ENCODE results near the gene FAM216B. TPM values are rescaled to one million over a fixed set of nuclear protein-coding genes. Genes with fewer than 3 reads are reported as not detected.

FAM216B gene
- total RNA-seq, 2 donors from 2014 or later = not detected

DNA sequence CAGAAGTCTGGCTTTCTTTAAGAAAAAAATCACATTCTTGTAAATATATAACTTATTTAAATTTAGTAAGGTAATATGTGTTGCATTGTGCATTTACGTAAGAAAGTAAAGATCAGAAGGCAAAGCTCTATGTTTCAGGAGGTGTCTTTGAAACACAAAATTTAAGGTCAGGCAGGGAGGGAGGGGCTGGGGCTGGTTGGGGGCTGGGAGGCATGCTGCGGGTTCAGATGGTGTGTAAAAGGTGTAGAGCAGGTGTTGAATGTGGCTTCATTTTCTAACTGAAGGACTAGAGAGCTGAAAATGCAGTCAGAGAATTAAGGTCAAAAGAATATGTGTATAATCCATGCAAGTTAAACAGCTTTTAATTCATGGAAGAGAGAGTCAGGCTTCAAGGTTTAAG, 14.3 kb downstream of the FAM216B start:
- Histone ChIP-seq H3K27ac (ENCODE audit: low read depth, low read length) (no peak overlapping the region), H3K4me3 (ENCODE audit: low read length) (no peak overlapping the region), H3K27me3 (ENCODE audit: control insufficient read depth, insufficient read depth, low read length, poor library complexity, severe bottlenecking) (no peaks in the 10 kb centered on the region), H3K9me3 (ENCODE audit: control insufficient read depth, low read length) (no peaks in the 10 kb centered on the region), H3K9ac (ENCODE audit: extremely low read depth, low read length, poor library complexity, severe bottlenecking) (no peak overlapping the region), H3K4me1 (ENCODE audit: control insufficient read depth, insufficient read depth, low read length) (no peaks in the 10 kb centered on the region), H3K36me3 (ENCODE audit: control insufficient read depth, insufficient read depth, low read length) (no peaks in the 10 kb centered on the region)
- H3K27me3 Mint-ChIP-seq (ENCODE audit: insufficient read depth) = no peaks in the 10 kb centered on the region
- no peak overlapping the region for H3K27ac Mint-ChIP-seq
- 91 to 100% methylated on average over 1 to 2 of the region's 2 CpGs for WGBS, 2 experiments (ENCODE audit: insufficient coverage in 1 of 2, insufficient read length in 1 of 2)
- no peak overlapping the region for H3K4me3 Mint-ChIP-seq
- TF ChIP-seq, protein P1, sequence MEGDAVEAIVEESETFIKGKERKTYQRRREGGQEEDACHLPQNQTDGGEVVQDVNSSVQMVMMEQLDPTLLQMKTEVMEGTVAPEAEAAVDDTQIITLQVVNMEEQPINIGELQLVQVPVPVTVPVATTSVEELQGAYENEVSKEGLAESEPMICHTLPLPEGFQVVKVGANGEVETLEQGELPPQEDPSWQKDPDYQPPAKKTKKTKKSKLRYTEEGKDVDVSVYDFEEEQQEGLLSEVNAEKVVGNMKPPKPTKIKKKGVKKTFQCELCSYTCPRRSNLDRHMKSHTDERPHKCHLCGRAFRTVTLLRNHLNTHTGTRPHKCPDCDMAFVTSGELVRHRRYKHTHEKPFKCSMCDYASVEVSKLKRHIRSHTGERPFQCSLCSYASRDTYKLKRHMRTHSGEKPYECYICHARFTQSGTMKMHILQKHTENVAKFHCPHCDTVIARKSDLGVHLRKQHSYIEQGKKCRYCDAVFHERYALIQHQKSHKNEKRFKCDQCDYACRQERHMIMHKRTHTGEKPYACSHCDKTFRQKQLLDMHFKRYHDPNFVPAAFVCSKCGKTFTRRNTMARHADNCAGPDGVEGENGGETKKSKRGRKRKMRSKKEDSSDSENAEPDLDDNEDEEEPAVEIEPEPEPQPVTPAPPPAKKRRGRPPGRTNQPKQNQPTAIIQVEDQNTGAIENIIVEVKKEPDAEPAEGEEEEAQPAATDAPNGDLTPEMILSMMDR (conservative IDR thresholded peaks at IDR 0.05) = no peak
- H3K9me3 Mint-ChIP-seq = peaks cover 4% of the 10 kb centered on the region
- no peaks in the 10 kb centered on the region for H3K36me3 Mint-ChIP-seq (ENCODE audit: low read depth)
- H3K4me1 Mint-ChIP-seq = peaks cover 8% of the 10 kb centered on the region
- no peak for DNase-seq

- Mint-ChIP-seq H3K4me1 (peaks cover 8% of the 10 kb centered on the region), H3K27ac (no peak overlapping the region), H3K27me3 (ENCODE audit: insufficient read depth) (no peaks in the 10 kb centered on the region), H3K9me3 (peaks cover 4% of the 10 kb centered on the region), H3K4me3 (no peak overlapping the region), H3K36me3 (ENCODE audit: low read depth) (no peaks in the 10 kb centered on the region)
- Histone ChIP-seq H3K4me3 (ENCODE audit: low read length) (no peak overlapping the region), H3K9me3 (ENCODE audit: control insufficient read depth, low read length) (no peaks in the 10 kb centered on the region), H3K27ac (ENCODE audit: low read depth, low read length) (no peak overlapping the region), H3K36me3 (ENCODE audit: control insufficient read depth, insufficient read depth, low read length) (no peaks in the 10 kb centered on the region), H3K27me3 (ENCODE audit: control insufficient read depth, insufficient read depth, low read length, poor library complexity, severe bottlenecking) (no peaks in the 10 kb centered on the region), H3K4me1 (ENCODE audit: control insufficient read depth, insufficient read depth, low read length) (no peaks in the 10 kb centered on the region), H3K9ac (ENCODE audit: extremely low read depth, low read length, poor library complexity, severe bottlenecking) (no peak overlapping the region)
- 83 to 84% methylated on average over 6 to 7 of the region's 7 CpGs for WGBS, 2 experiments (ENCODE audit: insufficient coverage in 1 of 2, insufficient read length in 1 of 2)
- DNase-seq = no peak
- TF ChIP-seq, protein P1 (conservative IDR thresholded peaks at IDR 0.05) = no peak
These were observed 15.5 kb downstream of the FAM216B start for GRCh38 chr13:42796747-42797356.

DNA sequence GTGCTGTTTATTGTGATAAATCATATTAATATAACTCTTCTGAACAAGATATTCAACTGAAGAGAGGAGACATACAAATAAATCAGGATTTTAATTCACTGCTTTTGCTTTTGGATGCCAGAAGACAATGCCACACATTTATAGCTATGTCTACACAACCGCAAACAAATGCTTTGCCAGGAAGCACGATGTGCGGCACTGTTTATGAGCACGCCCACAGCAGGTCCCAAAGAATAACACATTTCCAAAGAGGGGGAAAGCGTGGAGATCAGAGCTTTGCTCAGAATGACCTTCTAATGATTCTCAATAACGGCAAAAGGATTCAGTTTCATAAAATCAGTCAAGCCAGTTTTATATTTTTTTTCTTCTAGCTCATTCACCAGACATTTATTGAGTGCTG, 16.7 kb downstream of the FAM216B start:
- Mint-ChIP-seq H3K4me1 (peaks cover 8% of the 10 kb centered on the region), H3K27ac (no peak overlapping the region), H3K36me3 (ENCODE audit: low read depth) (no peaks in the 10 kb centered on the region), H3K4me3 (no peak overlapping the region), H3K27me3 (ENCODE audit: insufficient read depth) (no peaks in the 10 kb centered on the region), H3K9me3 (peaks cover 4% of the 10 kb centered on the region)
- DNase-seq = no peak
- Histone ChIP-seq H3K27me3 (ENCODE audit: control insufficient read depth, insufficient read depth, low read length, poor library complexity, severe bottlenecking) (no peaks in the 10 kb centered on the region), H3K9ac (ENCODE audit: extremely low read depth, low read length, poor library complexity, severe bottlenecking) (no peak overlapping the region), H3K9me3 (ENCODE audit: control insufficient read depth, low read length) (no peaks in the 10 kb centered on the region), H3K27ac (ENCODE audit: low read depth, low read length) (no peak overlapping the region), H3K4me1 (ENCODE audit: control insufficient read depth, insufficient read depth, low read length) (no peaks in the 10 kb centered on the region), H3K36me3 (ENCODE audit: control insufficient read depth, insufficient read depth, low read length) (no peaks in the 10 kb centered on the region), H3K4me3 (ENCODE audit: low read length) (no peak overlapping the region)
- 76 to 80% methylated on average over 5 to 6 of the region's 6 CpGs for WGBS, 2 experiments (ENCODE audit: insufficient coverage in 1 of 2, insufficient read length in 1 of 2)
- TF ChIP-seq, protein P1 (conservative IDR thresholded peaks at IDR 0.05) = no peak
